Activated CD8-positive, alpha-beta memory T cell treated with anti-CD3 and anti-CD28 coated beads, Interleukin-2, amount 50 U/mL, for 48 hours (primary cell): ENCODE results near the gene EEPD1.

ENCODE experiments used
- DNase-seq: peaks from one replicate; pipeline ENCODE4 v3.0.0-alpha.2; 2020

Gene EEPD1

GRCh38 chr7:36192053-36192824 lies 39.2 kb downstream of the EEPD1 start:
- no peak for DNase-seq

GRCh38 chr7:36192877-36193276 lies 39.8 kb downstream of the EEPD1 start:
- no peak for DNase-seq

GRCh38 chr7:36198854-36199266 lies 45.8 kb downstream of the EEPD1 start:
- no peak for DNase-seq

GRCh38 chr7:36199329-36199728 lies 46.3 kb downstream of the EEPD1 start:
- DNase-seq, result no peak

- DNase-seq, result no peak
These were observed 48.2 kb downstream of the EEPD1 start for GRCh38 chr7:36201122-36201723.

- no peak for DNase-seq
These were observed 49.3 kb downstream of the EEPD1 start for GRCh38 chr7:36202398-36202797.

GRCh38 chr7:36203071-36203790 lies 50.2 kb downstream of the EEPD1 start:
- DNase-seq, result no peak

- DNase-seq, result no peak
These were observed 51.1 kb downstream of the EEPD1 start for GRCh38 chr7:36204044-36204663.

GRCh38 chr7:36204929-36205635 lies 52.0 kb downstream of the EEPD1 start:
- no peak for DNase-seq

GRCh38 chr7:36205803-36206202 lies 52.7 kb downstream of the EEPD1 start:
- DNase-seq, result no peak

- no peak for DNase-seq
These were observed 54.6 kb downstream of the EEPD1 start for GRCh38 chr7:36207451-36208291.

- DNase-seq, result no peak
These were observed 55.4 kb downstream of the EEPD1 start for GRCh38 chr7:36208426-36208825.

GRCh38 chr7:36208997-36209813 lies 56.2 kb downstream of the EEPD1 start:
- no peak for DNase-seq

- DNase-seq, result no peak
These were observed 56.7 kb downstream of the EEPD1 start for GRCh38 chr7:36209814-36210183.

- no peak for DNase-seq
These were observed 57.4 kb downstream of the EEPD1 start for GRCh38 chr7:36210291-36210922.

GRCh38 chr7:36214608-36215456 lies 61.8 kb downstream of the EEPD1 start:
- DNase-seq, result peak; percentile 32

GRCh38 chr7:36215457-36215765 lies 62.4 kb downstream of the EEPD1 start:
- no peak for DNase-seq

- DNase-seq, result peak; percentile 34
These were observed 63.1 kb downstream of the EEPD1 start for GRCh38 chr7:36216063-36216684.
